AG04449 (cell line): ENCODE results near the gene SACM1L.

Experiments used
- CTCF ChIA-PET: fragments of 350-600 bp; formaldehyde crosslinking; extraction: SDS; loops from one replicate; lab custom pipeline; 2021; ENCODE audit warnings: antibody characterized with exemption; lab: Yijun Ruan, JAX
- POLR2A ChIA-PET: fragments of 400-600, 350-600 bp; formaldehyde crosslinking; extraction: SDS; loops from one replicate; lab custom pipeline; 2020; ENCODE audit warnings: antibody characterized with exemption, inconsistent platforms; lab: Yijun Ruan, JAX
- DNase-seq: peaks from one replicate; pipeline ENCODE4 v3.0.0-alpha.2; 2010; ENCODE audit warnings: low read depth, low spot score
- H3K4me3 ChIP-seq: 2 replicates; pipeline ENCODE4 v1.5.1; 2011; ENCODE audit warnings: low read depth, mild to moderate bottlenecking, control low read depth, low read length
- TF ChIP-seq, protein P1 (sequence below): IDR thresholded peaks from one replicate; pipeline ENCODE4 v1.5.1; 2011; ENCODE audit warnings: mild to moderate bottlenecking, moderate library complexity, low read length, control low read depth, inconsistent platforms; ENCODE audit not compliant: insufficient read depth; ENCODE audit errors: missing control alignments

Gene SACM1L

DNA sequence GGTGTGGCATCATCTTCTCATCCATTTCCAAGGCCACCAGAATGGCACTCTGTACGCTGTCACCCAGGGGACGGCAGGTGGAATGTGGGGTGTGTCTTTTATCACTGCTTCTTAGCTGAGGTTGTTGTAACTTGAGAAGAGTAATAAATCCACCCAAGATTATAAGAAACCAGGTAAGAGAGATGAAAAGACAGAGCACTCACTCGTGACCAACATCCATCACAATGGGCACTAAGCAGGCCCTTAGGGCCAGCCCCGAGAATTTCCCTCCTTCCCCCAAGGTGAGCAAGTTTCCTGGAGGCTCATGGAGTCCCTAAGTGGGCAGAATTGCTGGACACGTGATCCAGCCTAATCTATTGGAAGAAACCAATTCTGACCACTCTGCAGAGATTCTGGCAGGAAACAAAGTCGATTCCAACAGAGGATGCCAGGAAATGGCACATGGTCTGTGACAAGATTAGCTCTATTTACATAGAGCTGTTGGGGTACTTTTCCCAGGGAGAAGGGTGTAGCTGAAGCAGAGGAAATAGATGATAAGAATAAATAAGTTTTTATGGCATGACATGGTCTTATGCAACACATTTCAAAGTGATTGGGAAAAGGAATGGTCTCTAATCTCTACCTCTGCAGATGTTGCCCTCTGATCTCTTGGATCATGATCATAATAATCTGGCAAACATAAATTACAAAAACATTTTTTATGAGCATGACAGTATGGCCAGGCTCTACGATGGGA lies 84.7 kb downstream of the SACM1L start:
- POLR2A ChIA-PET: no interaction called here
- TF ChIP-seq, protein P1, sequence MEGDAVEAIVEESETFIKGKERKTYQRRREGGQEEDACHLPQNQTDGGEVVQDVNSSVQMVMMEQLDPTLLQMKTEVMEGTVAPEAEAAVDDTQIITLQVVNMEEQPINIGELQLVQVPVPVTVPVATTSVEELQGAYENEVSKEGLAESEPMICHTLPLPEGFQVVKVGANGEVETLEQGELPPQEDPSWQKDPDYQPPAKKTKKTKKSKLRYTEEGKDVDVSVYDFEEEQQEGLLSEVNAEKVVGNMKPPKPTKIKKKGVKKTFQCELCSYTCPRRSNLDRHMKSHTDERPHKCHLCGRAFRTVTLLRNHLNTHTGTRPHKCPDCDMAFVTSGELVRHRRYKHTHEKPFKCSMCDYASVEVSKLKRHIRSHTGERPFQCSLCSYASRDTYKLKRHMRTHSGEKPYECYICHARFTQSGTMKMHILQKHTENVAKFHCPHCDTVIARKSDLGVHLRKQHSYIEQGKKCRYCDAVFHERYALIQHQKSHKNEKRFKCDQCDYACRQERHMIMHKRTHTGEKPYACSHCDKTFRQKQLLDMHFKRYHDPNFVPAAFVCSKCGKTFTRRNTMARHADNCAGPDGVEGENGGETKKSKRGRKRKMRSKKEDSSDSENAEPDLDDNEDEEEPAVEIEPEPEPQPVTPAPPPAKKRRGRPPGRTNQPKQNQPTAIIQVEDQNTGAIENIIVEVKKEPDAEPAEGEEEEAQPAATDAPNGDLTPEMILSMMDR: no peak
- DNase-seq: no peak
- CTCF ChIA-PET: interaction anchor here (0.9 to 1.7 kb wide), 5 partner anchors 10 to 305 kb away, joined by 3 to 11 read pairs (median 4); no protein-coding TSS in a partner anchor
- H3K4me3 ChIP-seq: no peak overlapping the region

DNA sequence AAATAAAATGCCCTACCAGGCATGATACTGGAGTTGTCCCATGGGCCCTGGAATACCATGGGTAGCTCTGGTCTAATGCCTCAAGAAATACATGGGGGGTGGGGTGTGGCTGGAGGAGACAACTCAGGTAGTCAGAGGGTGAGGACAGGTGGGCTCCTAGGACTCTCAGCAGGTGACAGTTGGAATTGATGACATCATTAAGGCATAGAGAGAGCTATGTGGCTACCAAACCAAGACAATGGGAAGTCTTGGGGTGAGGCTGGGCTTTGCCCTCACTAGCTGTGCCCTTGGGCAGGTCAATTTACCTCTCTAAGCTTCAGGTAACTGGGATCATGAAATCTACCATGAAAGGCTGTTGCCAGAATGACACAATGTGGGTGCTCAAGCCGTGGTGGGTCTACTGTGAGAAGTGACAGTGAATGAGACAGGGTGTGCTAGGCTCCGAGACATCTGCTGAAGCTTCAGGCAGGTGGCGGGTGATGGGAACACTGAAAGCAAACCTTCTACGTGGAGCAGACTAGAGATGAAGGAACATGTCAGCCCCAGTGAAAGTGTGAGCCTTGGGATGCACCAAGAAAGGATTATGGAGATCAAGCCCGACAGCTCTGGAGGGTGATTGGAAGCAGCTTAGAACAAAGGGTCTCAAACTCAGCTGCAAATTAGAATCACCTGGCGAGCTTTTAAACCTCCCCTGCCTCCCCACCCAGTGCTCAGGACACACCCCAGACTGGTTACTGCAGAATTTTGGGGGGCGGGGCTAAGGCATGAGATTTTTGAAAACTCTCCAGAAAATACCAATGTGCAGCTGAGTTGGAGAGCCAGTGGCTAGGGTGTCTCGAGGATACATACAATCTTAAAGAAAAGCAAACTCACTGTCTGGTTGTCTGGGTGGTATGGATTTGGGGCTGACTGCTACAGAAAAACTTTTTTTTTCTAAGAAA lies 85.7 kb downstream of the SACM1L start:
- no peak overlapping the region for H3K4me3 ChIP-seq
- POLR2A ChIA-PET: no interaction called here
- DNase-seq: no peak
- TF ChIP-seq, protein P1: no peak
- CTCF ChIA-PET: interaction anchor here (0.9 to 1.7 kb wide), 4 partner anchors 9 to 304 kb away, joined by 3 to 11 read pairs (median 4); no protein-coding TSS in a partner anchor

DNA sequence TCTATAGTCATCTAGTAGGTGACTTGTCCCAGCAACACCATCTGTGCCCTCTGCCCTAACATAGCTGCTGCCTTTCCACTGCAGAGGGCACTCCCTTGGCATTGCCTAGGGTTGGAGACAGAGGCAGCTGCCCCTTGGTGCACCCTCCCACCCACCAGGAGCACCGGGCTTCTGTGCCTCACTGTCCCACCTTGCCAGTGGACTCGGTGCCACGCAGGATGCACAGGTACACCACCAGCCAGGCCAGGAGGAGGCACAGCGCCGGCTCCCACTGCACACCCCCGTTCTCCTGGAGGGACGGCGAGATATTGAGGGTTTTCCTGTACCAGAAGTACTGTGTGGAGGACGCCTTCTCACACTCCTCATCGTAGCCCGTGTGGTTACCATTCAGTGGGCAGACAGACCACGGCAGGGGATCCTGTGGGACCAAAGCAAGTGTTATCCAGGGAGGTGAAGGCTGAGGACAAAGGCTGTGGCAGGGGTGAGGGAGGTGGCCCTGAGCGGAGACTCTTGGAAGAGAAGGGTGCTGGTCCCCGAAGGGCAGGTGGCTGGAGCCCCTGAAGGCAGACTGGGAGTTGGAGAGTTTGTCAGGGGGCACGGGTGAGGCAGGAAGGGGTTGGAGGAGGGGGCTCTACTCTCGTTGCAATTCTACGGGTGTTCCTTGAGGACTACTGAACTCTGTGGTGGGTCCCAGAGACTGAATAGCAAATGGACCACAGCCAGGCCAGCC lies 86.5 kb downstream of the SACM1L start:
- no peak for DNase-seq
- CTCF ChIA-PET: interaction anchor here (1.7 to 3.8 kb wide), 2 partner anchors 14 to 153 kb away, joined by 5 to 22 read pairs; no protein-coding TSS in a partner anchor

DNA sequence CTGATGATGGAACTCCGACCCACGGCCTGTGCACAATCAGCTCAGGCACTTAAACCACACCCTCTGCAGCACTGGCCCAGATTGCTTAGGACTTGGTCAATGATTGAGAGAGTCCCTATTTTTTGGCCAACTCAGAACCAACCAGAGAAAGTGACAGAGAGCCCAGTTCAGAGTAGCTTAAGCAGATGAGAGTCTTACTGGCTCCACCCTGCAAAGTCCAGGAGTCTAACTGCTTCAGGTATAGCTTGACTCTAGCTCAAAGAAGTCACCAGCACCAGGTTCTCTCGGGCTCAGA lies 87.1 kb downstream of the SACM1L start:
- no peak overlapping the region for H3K4me3 ChIP-seq
- ChIA-PET POLR2A (no interaction called here), CTCF (interaction anchor here (3.8 kb wide), 1 partner anchor 14 kb away, joined by 22 read pairs; no protein-coding TSS in a partner anchor)
- TF ChIP-seq, protein P1: no peak
- DNase-seq: no peak

More for the DNA sequence above, 86.5 kb downstream of the SACM1L start:
- H3K4me3 ChIP-seq: no peak overlapping the region
- TF ChIP-seq, protein P1: no peak
- POLR2A ChIA-PET: no interaction called here

DNA sequence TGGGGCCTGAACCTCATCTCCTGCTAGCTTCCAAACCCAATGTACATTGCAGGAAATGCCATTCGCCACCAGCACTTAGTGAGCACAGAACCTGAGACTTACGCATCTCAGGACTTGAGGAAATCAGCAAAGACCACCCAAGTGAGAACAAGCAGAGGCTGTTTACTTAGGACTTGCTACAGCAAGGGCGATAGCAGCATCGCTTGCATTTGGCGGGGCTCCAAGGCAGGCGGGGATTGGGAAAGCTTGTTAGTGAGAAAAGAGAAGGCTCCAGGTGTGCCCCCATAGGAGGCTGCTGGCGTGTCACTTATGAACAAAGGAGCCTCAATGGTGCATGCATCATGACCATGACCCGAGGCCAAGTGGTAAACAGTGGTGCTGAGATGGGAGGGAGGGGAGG lies 87.4 kb downstream of the SACM1L start:
- TF ChIP-seq, protein P1: no peak
- CTCF ChIA-PET: interaction anchor here (3.8 kb wide), 1 partner anchor 15 kb away, joined by 22 read pairs; no protein-coding TSS in a partner anchor
- DNase-seq: no peak
- POLR2A ChIA-PET: no interaction called here
- H3K4me3 ChIP-seq: no peak overlapping the region
